GM19193 (cell line): Measurements from ENCODE around the gene RGS14.

Source experiments
- POLR2A ChIP-seq: IDR thresholded peaks from 4 replicates; pipeline ENCODE4 v1.6.1; 2011; ENCODE audit not compliant: insufficient read depth, insufficient read length; ENCODE audit errors: extremely low read depth

RGS14 gene

DNA sequence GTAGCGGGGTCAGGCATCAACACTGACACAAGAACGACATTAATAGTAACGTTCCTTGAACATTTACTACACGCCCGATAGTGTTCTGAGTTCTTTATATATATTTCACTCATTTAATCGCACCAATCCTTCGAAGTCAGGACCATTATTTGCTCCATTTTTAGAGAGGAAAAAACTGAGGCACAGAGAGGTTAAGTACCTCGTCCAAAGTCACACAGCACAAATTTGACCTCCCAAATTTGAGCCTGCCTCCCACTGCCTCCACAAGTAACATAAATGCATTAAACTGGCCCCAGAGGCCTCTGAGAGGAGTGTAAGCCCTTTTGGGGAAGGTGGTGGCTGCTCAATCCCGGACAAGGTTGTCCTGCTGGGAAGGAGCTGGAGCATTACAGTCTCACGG is 5.8 kb downstream of the RGS14 start:
- TF ChIP-seq POLR2A = no peak

GRCh38 chr5:177364159-177364962 is 6.6 kb downstream of the RGS14 start:
- TF ChIP-seq POLR2A = peak; percentile 11

- TF ChIP-seq POLR2A = no peak
Measured at GRCh38 chr5:177365845-177366527, 8.3 kb downstream of the RGS14 start.

DNA sequence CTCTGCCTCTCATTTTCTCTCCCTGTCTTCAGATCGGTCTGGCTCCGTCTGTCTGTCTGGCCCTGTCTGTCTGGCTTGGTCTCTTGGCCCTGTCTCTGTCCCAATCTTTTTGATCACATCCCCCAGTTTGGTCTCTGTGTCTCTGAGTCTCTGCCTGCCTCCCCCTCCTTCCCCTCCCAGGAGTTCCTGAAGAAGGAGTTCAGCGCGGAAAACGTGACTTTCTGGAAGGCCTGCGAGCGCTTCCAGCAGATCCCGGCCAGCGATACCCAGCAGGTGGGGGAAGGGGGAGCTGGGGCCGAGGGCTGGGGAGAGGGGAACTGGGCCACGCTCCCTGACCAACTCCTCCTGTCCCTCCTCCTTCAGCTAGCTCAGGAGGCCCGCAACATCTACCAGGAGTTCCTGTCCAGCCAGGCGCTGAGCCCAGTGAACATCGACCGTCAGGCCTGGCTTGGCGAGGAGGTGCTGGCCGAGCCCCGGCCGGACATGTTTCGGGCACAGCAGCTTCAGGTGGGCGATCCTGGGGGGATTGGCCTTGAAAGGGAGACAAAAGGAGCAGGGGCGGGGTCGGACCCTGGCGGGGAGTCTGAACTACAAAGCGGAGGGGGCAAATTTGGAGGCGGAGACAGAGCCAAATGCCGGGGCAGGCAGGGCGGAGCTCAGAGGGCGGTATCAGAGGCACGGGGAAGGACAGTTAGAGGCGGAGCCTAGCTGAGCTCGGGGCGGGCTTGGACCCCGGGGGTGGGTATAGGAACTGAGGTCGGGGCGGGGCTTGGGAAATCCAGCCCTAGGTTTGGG is 9.0 kb downstream of the RGS14 start:
- no peak for TF ChIP-seq POLR2A

DNA sequence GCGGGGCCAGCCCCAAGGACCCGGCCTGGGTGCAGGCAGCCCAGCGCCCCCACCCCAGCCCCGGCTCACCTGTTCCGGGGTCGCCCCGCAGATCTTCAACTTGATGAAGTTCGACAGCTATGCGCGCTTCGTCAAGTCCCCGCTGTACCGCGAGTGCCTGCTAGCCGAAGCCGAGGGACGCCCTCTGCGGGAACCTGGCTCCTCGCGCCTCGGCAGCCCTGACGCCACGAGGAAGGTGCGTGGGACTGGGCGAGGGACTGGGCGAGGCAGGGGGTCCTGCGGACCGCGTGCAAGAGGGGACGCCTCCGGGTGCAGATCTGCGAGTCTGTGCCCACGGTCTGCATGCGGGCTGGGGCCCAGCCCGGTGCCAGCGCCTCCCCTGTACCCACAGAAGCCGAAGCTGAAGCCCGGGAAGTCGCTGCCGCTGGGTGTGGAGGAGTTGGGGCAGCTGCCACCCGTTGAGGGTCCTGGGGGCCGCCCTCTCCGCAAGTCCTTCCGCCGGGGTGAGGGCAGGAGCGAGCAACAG is 9.7 kb downstream of the RGS14 start:
- no peak for TF ChIP-seq POLR2A

GRCh38 chr5:177367981-177368868 is 10.5 kb downstream of the RGS14 start:
- TF ChIP-seq POLR2A = no peak

GRCh38 chr5:177368869-177369644 is 11.3 kb downstream of the RGS14 start:
- no peak for TF ChIP-seq POLR2A

- no peak for TF ChIP-seq POLR2A
Measured at GRCh38 chr5:177369645-177370440, 12.1 kb downstream of the RGS14 start.

GRCh38 chr5:177370488-177371119 is 12.9 kb downstream of the RGS14 start:
- no peak for TF ChIP-seq POLR2A

GRCh38 chr5:177371120-177372033 is 13.7 kb downstream of the RGS14 start:
- TF ChIP-seq POLR2A = no peak

DNA sequence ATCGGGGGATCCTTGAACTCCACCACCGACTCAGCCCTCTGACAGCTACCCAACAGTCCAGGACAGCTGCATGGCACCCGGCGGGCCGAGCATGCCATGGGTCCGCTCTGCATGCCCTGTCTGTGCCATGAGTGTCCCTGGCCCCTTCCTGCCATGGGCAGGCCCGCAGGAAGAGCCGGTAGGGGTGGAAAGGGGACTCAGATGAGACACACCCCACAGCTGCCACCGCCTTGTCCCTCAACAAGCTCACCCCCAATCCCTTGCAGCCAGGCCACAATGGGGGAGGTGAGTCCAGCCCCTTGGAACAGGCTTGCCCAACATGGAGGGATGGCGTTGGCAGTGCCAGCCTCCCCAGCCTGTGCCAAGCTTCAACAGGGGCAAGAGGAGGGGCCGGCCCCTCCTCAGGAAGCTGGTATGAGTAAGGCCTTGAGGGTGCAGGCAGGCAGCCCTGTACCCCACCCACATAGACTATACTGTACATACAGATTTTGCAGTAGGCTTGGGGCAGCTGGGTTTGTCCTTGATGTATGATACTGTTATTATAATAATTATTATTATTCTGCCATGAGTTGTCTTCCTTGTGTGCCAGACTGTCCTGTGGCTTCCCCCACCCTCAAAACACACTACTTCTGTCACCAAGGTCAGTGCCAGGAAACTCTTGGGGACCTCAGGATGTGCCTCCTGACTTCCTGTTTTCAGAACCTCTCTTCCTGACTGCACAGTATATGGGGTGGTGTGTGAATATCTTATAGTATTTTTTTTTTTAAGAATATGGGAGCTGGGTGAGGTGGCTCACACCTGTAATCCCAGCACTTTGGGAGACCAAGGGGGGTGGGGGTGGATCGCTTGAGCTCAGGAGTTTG is 14.5 kb downstream of the RGS14 start:
- no peak for TF ChIP-seq POLR2A

DNA sequence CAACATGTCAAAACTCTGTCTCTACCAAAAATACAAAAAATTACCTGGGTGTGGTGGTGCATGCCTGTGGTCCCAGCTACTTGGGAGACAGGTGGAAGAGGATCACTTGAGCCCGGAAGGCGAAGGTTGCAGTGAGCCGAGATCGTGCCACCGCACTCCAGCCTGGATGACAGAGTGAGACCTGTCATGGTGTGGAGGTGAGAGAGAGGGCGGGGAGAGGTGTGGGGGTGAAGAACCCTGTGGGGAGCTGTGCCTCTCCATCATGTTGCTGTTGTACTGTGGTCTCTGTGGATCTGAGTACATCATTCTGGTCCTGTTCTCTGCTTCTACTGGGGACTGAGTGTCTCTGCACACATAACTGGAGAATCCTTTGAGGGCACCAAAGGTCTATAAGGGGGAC is 15.2 kb downstream of the RGS14 start:
- no peak for TF ChIP-seq POLR2A
